GM18873 (cell line): ENCODE results near the gene MMP24OS.
"Not testable (repeated sequence)": the region's sequence is repeated elsewhere in the genome, so short reads cannot be mapped to it uniquely, and the experiment has no call there.

Source experiments
- ATAC-seq: cut with Tn5 transposase; IDR thresholded peaks from one replicate; pipeline ENCODE4 v1.9.1; 2021; ENCODE audit warnings: mild to moderate bottlenecking, moderate library complexity, moderate number of reproducible peaks; ENCODE audit not compliant: unreplicated experiment, low FRiP score

Gene MMP24OS

DNA sequence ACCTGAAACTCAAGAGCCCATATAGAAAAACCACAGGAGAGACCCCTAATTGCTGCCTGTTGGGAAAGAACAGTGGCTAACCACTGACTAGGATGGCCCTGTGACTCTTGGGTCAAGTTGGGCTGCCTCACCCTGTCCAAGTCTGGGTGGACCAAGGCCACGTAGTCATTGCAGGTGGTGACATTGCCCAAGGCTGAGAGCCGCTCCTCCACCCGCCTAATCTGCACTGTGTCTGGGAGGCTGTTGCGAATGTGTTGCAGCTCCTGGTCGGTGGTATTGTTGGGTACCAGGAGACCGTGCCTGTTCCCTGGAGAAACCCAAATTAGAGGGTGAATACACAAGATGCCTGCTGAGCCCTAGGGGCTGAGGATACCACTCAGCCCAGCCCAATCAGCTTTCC is 2.6 kb upstream of the MMP24OS start:
- no peak for ATAC-seq

GRCh38 chr20:35279533-35280174 is 1.7 kb upstream of the MMP24OS start:
- no peak for ATAC-seq

- no peak for ATAC-seq
These were observed 1.1 kb upstream of the MMP24OS start for GRCh38 chr20:35279040-35279439.

DNA sequence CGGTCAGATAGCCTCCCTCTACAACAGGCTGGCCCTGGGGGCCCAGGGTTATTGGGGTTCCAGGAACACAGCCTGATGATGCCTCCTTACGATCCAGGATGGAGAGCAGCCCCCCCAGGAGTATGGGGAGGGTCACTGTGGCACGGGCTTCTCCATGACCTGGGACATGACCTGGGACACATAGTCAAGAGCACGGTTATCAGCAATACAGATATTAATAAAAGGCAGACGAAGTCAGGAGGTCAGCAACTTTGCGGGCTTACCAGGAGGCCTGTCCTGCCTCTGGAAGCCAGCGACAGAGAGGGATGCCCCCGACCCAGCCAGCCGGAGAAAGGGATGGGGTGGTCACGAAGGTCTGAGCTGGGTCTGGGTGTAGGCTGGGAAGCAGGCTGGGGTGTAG is 795 bp downstream of the MMP24OS start:
- ATAC-seq: no peak

GRCh38 chr20:35276408-35276807 is 1.5 kb downstream of the MMP24OS start:
- no peak for ATAC-seq

DNA sequence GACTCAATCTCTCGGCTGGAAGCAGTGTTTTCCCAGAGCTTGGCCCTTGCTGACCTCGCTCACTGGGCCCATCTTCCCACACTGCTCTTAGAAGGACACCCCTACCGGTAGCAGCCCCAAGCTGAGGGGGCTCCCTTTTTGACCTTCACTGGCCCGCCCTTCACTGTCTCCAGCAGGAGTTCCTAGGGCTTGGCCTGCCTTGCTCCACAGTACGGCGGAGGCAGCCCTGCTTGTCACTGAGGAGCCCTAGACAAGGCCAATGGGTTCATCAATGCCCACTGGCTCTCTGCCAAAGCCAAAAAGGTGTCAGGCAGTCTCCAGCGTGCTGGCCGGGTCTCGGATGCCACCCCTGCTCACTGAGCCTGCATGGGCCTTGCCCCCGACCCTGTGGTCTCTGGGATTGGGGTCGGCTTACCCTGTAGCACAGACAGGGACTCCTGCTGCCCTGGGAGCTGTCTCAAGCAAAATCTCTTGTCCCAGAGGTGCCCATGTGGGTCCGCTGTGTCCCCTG is 2.1 kb downstream of the MMP24OS start:
- ATAC-seq: no peak

GRCh38 chr20:35274172-35275092 is 3.5 kb downstream of the MMP24OS start:
- no peak for ATAC-seq

DNA sequence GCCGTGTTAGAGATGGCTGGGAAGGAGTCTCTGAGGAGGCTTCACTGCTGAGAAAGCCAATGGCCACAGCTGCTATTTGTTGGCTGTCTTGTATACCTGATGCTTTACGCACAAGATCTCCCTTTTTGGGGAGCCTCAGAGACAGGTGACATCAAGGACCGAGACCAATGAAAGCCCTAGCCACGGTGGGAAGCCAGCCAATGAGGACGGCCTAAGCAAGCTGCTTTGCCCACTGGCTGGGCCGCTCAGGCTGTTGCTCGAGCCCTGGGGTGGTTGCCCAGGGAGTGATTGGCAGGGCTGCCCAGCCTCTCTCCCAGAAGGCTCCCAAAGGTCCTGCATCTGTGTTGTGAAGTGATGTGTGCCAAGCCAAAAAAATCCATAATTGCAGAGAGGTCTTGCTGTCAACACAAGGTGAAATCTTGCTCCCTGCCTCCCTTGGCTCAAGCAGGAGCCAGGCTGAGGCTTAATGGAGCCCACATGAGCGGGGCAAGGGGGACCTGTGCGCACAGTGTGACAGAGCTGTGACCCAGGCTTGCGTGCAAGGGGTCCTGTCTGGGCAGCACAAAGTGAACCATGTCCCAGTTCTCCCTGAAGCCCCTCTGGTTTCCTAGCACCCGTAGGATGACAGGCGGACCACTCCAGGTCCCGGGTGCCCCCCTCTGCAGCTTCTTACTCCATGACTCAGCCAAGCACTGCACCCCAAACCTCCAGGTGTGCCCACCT is 4.3 kb downstream of the MMP24OS start:
- ATAC-seq: no peak

GRCh38 chr20:35271904-35272303 is 6.0 kb downstream of the MMP24OS start:
- ATAC-seq: no peak

DNA sequence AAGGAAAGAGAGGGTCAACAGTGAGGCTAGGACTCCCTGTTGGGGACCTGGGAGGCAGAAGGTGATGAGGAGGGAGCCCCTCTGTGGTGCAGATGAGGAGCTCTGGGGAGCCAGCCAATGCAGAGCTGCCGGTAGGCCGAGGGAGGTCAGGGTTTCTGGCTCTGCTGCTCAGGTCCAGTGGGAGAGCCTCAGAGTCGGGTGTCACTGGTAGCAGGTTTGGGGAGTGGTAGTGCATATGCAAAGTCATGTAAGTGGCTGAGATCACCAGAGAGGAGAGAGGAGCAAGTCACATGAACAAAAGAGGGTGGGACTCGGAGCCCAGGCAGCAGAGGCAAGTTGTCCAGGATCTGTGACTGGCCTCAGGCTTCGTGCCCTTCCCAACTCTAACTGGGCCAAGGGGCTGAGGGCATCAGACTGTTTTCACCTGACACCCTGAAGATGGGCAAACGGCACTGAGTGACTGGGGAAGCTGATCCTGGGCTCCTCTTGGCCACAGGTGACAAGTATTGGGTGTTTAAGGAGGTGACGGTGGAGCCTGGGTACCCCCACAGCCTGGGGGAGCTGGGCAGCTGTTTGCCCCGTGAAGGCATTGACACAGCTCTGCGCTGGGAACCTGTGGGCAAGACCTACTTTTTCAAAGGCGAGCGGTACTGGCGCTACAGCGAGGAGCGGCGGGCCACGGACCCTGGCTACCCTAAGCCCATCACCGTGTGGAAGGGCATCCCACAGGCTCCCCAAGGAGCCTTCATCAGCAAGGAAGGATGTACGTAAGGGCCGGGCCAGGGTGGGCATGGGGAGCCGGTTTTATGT is 6.6 kb downstream of the MMP24OS start:
- no peak for ATAC-seq

- no peak for ATAC-seq
These were observed 7.7 kb downstream of the MMP24OS start for GRCh38 chr20:35270021-35270902.

GRCh38 chr20:35269055-35269781 is 8.7 kb downstream of the MMP24OS start:
- no peak for ATAC-seq

- ATAC-seq: no peak
These were observed 10.8 kb downstream of the MMP24OS start for GRCh38 chr20:35267092-35267491.

GRCh38 chr20:35264755-35265154 is 13.2 kb downstream of the MMP24OS start:
- ATAC-seq: no peak

DNA sequence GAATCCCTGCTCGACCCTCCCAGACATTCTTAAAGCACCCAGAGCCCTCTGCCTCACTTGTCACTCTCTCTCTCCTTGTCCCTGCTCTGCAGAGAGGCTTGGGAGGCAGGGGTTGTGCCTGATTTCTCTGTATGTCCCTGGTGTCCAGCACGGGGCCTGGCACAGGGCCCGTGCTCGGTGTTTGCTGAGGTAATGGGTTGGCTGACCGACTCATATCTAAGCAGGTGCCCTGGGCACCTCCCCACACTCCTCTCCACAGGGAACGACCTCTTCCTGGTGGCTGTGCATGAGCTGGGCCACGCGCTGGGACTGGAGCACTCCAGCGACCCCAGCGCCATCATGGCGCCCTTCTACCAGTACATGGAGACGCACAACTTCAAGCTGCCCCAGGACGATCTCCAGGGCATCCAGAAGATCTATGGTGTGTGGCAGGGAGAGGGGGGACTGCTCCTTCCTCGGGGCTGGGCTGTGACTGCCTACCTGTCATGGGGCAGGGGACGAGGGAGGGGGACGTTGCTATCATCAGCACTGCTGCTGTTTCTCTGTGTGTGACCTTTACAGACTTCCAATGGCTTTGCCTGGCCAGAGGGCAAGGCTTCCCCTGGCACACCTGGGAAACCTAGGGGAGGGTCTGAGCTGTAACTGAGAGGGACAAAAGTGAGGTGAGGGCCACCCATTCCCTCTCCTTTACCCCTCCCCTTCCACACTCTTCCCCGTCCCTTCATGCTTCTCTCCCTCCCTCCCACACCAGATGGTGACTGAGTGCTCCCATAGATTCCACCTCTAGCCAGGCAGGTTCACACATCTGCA is 14.2 kb downstream of the MMP24OS start:
- ATAC-seq: no peak

- ATAC-seq: not testable (repeated sequence)
These were observed 15.0 kb downstream of the MMP24OS start for GRCh38 chr20:35262731-35263531.

- ATAC-seq: not testable (repeated sequence)
These were observed 15.6 kb downstream of the MMP24OS start for GRCh38 chr20:35262321-35262720.
